GM10847 (cell line): Measurements from ENCODE around the gene SCAPER.

Source experiments
- POLR2A ChIP-seq: IDR thresholded peaks from 2 replicates; pipeline ENCODE4 v1.6.1; 2011; ENCODE audit not compliant: insufficient read length; ENCODE audit errors: extremely low read depth

The SCAPER gene

DNA sequence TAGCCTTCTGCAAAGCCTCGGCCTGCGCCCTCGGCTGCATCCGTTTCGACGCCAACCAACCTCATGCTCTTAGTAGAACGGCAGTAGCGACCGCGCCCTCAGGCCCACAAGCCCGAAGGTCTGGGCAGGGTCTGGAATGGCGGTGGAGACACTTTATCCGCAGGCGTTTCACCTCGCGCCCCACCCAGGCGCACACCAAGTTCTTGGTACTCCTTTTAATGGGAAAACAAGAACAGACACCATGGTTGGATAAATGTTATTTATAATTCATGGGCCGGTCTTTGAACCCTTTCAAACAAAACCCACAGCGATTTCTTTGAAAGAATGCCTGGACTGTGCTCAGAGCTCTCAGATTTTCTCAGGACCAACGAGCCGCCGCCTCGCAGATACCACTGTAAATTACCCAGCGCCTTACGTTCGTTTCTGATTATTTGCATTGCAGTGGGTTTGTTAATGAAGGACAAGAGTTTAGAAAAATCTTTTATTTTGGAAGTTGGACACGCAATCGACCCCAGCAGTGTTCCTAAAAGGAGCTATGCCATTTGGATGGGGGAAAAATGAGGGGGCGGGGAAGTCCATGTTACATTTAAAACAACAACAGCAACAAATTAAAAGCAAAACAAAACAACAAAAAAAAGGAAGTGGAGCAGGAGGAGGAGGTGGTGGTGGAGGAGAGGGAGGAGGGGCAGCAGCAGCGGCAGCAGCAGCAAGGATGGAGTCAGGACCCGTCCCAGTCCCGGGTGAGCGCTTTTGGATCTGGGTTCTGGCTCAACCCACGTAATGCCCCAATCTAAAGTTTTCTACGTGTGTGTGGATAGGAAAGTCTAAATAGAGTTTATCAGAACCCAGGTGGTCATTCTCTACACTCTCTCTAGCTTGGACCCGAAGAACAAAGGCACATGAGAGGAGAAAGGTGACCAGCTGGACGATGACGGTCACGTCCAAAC lies 569.6 kb downstream of the SCAPER start:
- TF ChIP-seq POLR2A = no peak

DNA sequence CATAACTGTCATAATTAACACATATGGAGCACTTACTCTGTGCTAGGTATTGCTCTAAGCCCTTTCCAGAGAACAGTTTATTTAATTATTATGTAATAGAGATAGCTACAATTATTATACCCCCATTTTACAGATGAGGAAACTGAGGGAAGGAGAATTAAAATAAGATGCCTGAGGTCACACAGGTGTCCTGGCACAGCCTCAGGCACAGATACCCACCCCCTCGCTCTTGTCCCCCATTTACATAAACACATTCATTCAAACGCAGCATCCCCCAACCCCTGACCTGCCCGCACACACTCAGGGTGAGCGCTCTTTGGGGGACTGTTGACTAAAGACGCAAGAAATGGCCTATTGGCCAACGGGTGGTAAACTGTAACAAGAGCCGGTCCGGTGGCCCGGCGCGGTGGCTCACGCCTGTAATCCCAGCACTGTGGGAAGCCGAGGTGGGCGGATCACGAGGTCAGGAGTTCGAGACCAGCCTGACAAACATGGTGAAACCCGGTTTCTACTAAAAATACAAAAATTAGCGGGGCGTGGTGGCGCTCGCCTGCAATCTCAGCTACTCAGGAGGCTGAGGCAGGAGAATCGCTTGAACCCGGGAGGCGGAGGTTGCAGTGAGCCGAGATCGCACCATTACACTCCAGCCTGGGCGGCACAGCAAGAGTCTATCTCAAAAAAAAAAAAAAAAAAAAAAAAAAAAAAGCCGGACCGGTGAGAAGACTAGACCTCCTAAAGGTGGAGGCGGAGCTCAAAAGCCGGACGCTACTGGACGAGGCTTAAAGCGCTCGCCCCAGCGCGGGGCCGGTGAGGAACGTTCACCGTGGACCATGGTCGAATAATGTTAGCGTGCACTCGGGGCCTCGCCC lies 570.5 kb downstream of the SCAPER start:
- no peak for TF ChIP-seq POLR2A

DNA sequence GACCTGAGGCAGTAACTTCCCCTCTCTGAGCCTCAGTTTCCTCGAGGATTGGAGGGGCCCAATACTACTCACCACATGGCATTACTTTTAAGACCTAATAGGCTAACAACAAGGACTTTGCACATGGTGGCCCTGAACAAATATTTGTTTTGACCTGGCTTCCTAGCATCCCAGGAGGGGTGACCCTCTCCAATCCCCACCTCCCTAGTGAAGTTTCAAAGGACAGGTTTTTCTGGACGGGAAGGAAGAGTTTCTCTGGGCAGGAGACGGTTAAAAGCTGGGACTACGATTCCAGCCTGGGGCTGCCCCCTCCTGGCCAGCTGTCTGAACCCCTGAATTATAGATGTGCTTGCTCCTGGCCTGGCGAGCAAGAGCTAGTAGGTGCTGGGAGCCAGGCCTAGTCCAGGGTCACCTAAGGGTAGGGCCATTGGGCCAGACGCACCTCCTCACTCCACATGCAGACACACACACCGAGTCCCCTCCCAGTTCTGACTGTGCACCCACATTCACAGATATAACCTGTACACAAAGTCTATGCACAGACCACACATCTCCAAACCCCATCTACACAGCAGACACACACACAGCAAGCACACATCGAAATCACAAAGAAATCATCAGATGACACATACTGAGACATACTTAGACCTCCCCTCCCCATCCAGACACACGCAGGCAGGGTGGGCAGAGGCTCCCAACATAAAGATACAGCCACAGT lies 571.3 kb downstream of the SCAPER start:
- no peak for TF ChIP-seq POLR2A

DNA sequence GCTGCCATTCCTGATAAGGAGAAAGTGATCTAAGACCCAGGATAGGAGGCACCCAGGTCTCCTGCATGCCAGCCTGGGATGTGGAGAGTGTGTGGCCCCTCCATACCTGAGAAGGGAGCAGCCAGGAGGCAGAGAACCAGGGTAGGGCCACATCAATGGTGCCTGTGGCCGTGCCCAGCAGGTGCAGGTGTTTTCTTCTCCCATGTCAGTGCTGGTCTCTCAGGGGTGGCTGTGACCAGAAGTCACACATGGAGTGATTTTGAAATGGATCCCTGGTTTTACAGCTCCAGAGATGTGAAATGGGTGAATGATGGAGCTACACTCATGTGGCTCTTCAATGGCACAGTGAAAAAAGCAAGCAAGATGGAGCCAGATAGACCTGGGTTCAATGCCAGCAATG lies 571.8 kb downstream of the SCAPER start:
- no peak for TF ChIP-seq POLR2A

DNA sequence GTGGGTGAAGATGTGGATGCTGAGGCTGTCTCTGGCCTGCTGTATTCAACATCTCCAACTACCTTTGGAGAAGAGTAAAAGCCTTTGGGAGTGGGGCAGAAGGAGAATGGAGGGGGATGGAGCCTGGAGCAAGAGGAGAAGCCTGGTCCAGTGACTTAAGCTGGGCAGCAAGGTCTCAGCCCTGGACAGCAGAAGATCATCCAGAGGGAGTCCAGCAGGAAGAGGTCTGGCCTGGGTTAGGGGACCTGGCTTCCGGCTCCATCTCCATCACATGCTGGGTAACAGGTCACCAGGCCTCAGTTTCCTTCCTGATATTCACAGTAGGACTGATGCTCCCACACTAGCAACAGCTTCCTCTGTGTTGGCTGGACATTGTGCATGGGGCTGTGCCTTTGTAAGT lies 572.3 kb downstream of the SCAPER start:
- TF ChIP-seq POLR2A = no peak

DNA sequence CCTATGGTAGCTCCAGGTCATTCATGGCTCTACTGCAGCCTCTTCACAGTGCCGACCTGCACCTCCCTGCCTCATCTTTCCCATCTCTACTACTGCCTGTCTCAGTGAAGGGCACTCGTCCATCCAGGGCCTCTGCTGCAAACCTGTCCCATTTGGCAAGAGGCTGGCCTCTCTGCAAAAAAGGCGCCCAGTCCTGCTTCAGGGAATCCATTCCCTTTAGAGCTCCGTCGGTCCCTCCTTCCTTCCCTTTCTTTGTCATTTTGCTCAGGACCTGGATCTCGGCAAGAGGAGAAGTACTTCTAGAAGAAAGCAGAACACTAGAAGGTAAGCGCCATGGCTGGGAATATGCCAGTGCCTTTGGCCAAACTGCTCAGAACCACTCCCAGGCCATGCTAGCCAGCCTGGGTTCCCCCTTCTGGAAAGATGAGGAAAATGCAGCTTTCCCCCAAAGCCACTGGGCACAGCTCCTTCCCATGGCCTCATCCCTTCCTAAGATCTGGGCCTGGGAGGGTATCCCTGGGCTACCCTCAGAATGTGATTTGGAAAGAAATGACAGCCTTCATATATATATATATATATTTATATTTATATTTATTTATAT lies 575.0 kb downstream of the SCAPER start:
- no peak for TF ChIP-seq POLR2A

DNA sequence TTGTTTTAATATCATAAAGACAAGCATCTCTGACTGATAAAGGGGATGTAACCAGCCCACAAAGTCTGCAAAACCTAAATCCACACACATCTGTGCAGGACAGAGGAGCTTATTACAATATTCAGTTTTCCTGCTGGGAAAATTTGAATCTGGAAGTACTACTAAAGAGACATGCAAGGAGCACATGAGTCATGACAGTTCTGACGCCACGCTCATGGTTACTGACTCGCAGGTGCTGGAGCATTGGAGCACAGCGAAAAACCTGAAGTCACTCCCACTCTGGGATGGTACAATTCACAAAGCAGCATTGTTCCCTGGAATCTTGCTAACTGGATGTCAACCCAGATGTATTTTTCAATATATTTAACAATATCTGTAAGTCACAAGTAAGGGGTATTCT lies 576.2 kb downstream of the SCAPER start:
- no peak for TF ChIP-seq POLR2A

DNA sequence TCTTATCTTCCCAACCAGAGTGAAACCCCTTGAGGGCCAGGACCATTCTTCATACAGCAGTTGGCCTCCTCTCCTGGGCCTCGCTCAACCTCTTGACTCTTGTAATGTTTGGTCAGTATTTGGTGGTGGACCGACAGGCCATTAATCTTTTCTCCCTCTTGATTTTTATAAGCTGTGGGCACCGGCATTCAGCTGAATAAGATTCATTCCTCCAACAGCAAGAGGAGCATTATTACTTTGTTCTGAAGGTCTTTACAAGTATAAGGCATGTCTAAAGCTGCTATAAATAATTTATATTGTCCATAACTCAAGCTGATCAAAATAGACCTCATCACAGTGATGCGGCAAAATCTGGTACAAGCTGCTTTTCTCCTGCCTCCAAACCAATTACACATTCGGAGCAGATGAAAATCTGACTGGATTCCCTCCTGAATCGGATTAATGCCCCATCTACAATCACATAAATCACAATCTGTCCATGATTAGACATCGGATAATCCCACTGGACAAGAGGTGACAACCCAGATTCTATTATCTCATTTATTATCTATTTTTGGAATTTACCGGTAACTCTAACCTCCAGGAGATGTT lies 576.9 kb downstream of the SCAPER start:
- TF ChIP-seq POLR2A = no peak

DNA sequence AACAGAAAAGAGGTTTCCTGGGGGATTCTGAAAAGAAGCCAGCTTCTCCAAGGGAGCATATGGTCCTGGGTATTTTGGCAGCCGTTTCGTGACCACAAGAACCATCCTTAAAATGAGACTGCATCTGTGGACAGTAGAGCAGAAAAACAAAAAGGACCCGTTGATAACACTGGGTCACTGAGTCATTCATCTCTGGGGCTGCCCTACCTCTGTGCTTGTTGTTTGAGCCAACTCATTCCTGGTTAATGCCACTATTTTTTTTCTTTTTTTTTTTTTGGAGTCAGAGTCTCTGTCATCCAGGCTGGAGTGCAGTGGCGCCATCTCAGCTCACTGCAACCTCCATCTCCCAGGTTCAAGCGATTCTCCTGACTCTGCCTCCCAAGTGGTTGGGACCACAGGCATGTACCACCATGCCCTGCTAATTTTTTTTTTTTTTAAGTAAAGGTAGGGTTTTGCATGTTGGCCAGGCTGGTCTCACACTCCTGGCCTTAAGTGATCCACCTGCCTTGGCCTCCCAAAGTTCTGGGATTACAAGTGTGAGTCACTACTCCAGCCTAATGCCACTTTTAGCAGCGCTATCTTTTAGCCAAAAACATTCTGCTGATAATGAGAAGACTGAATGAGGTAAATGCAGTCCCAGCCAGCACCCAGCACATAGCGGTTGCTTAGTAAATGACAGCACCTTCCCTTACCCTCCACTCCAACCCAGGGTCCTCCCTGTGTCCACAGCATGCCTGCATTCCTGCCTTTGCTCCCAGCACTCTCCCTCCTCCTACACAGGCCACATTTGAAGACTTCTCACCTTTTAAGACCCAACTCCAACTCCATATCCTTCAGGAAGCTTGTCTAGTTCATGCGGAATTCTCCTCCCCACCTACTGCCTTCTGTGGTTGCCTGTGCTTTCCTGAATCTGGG lies 577.7 kb downstream of the SCAPER start:
- TF ChIP-seq POLR2A = no peak

DNA sequence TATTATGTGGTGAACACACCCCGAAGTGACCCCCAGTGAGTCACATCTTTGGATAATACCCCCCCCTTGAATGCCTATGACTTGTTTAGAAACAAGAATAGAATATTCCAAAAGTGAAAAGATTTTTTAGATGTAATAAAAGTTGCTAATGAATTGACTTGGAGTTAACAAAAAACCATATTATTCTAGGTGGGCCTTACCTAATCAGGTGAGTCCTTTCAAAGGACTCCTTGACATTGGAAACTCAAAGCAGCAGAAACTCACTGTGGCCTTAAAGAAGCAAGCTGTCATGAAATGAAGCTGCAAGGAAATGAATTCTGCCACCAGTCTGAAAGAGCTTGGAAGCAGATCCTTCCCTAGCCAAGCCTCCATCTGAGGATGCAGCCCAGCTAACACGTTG lies 579.4 kb downstream of the SCAPER start:
- no peak for TF ChIP-seq POLR2A

DNA sequence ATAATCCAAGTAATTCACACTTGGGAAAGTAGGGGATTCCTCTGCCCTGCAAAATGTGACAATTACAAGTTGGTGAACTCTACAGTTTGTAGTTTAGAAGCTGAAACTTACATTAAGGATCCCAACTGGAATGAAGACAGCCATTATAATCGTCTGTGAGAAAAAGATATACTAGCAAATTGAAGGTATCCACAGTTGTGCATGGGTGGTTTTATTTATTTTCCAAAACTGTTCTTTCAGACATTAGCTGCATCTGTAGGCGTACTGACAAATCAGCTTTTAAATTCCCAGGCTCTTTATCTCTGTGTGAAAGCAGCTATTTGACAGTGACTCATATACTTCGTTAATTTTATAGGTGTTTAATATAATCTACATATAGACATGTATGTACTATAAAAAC lies 581.1 kb downstream of the SCAPER start:
- no peak for TF ChIP-seq POLR2A

DNA sequence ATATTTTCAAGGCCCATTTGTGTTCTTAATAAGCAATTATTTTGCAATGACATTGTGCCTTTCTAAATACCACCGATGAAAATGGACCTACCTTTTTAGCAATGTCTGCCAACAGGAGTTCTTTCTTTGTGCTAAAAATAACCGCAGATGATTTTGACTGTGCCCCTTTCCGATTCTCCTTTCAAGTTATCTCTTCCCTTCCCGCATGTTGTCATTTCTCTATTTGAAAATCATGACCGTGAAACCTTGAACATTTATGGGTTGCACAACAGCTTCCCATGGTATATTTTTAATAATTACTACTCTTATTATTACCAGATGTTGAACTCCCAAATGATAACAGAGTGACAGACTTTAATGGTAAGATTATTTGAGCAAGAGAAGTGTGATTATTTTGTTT lies 583.5 kb downstream of the SCAPER start:
- TF ChIP-seq POLR2A = no peak

DNA sequence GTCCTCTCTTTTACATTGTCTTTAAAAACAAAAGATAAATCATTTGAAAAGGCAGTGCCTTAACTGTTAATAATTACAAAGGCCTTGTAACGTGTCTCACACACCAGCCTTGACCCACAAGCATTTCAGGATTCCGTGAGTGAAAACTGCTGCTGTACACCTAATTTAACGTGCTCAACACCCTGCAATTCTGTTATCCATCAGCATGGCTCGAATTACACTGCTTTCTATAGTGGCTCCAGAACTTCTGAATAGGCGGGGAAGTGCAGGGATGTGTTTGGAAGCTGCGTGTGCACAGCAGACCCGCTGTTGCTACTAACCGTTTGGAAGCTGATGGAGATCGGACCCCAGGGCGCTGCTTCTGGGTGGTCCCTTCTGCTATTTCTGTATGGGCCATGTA lies 584.0 kb downstream of the SCAPER start:
- TF ChIP-seq POLR2A = no peak

DNA sequence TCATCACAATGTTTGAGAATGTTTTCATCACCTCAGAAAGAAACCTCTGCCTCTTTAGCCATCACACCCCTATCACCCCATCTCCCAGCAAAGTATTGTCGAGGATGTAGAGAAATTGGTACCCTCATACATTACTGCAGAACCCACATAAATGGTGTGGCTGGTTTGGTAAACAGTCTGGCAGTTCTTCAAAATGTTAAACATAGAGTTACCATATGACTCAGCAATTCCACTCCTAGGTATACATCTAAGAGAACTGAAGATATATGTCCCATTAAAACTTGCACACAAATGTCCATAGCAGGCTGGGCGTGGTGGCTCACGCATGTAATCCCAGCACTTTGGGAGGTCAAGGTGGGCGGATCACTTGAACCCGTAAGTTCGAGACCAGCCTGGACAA lies 585.1 kb downstream of the SCAPER start:
- no peak for TF ChIP-seq POLR2A
